Measurements from ENCODE around the gene TMEM196.

Gene TMEM196

DNA sequence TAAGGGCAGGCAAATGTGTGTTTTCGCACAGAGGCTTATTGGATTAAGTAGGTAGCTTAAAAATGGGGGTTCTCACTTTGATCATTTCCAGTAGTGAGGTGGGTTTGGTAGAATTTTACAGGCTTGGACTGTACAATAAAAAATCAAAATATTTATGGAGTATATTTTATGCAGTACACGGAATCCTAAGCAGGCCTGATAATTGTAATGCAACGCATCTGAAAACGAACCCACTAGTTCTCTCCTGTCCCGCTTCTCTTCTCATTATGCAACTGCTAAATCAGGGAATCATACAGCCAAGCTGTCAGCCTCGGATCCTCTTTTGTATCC, 64.2 kb downstream of the TMEM196 start:
- Histone ChIP-seq H3K79me2 (ENCODE audit: low read length) (peaks cover 43% of the 10 kb centered on the region), H4K20me1 (ENCODE audit: insufficient read depth, low read length) (no peaks in the 10 kb centered on the region), H3K27ac (ENCODE audit: low read length) (no peak overlapping the region), H3K9ac (ENCODE audit: low read length) (peak overlapping the region; percentile 51), H3K9me3 (ENCODE audit: insufficient read depth, low read length) (no peaks in the 10 kb centered on the region), H3K27me3 (ENCODE audit: low read depth, low read length) (no peaks in the 10 kb centered on the region), H3K36me3 (replicated peaks; ENCODE audit: low read depth, low read length) (no peaks in the 10 kb centered on the region), H2AFZ (ENCODE audit: low read depth, low read length) (peak overlapping the region; percentile 93), H3K4me2 (ENCODE audit: low read length) (peak overlapping the region; percentile 75), H3K4me1 (ENCODE audit: low read length) (peaks cover 24% of the 10 kb centered on the region), H3K4me3 (ENCODE audit: low read length) (peak overlapping the region; percentile 96)
- no peak for TF ChIP-seq CTCF (IDR thresholded peaks at IDR 0.05; ENCODE audit: low read depth, low read length)
- no peak for TF ChIP-seq EZH2phosphoT487 (IDR thresholded peaks at IDR 0.05; ENCODE audit: low read depth)

- no peaks in the 10 kb centered on the region for H3K36me3 ChIP-seq (replicated peaks; ENCODE audit: low read depth, low read length)
- H3K9me3 ChIP-seq (ENCODE audit: insufficient read depth, low read length), result no peaks in the 10 kb centered on the region
- TF ChIP-seq CTCF (IDR thresholded peaks at IDR 0.05; ENCODE audit: low read depth, low read length) (peak; percentile 69), EZH2phosphoT487 (IDR thresholded peaks at IDR 0.05; ENCODE audit: low read depth) (no peak)
- H3K4me1 ChIP-seq (ENCODE audit: low read length), result peaks cover 24% of the 10 kb centered on the region
- peak within 1 kb of the TSS; percentile 96 for H3K4me3 ChIP-seq (ENCODE audit: low read length)
- H3K4me2 ChIP-seq (ENCODE audit: low read length), result peak within 1 kb of the TSS; percentile 97
- peak within 1 kb of the TSS; percentile 79 for H3K9ac ChIP-seq (ENCODE audit: low read length)
- peaks cover 44% of the 10 kb centered on the region for H3K79me2 ChIP-seq (ENCODE audit: low read length)
- H3K27ac ChIP-seq (ENCODE audit: low read length), result no peak within 1 kb of the TSS
- H3K27me3 ChIP-seq (ENCODE audit: low read depth, low read length), result no peaks in the 10 kb centered on the region
- no peaks in the 10 kb centered on the region for H4K20me1 ChIP-seq (ENCODE audit: insufficient read depth, low read length)
- peak within 1 kb of the TSS; percentile 93 for H2AFZ ChIP-seq (ENCODE audit: low read depth, low read length)
Observed at GRCh38 chr7:19708397-19709248, 64.8 kb downstream of the TMEM196 start, which contains the start of gene POLR1F. POLR1F (minus strand) TSS chr7:19709037; CDS start chr7:19709016, 21 bp downstream.

- H3K4me2 ChIP-seq (ENCODE audit: low read length), result peak overlapping the region; percentile 97
- TF ChIP-seq EZH2phosphoT487 (IDR thresholded peaks at IDR 0.05; ENCODE audit: low read depth), result no peak
- TF ChIP-seq CTCF (IDR thresholded peaks at IDR 0.05; ENCODE audit: low read depth, low read length), result no peak
- peak overlapping the region; percentile 96 for H3K4me3 ChIP-seq (ENCODE audit: low read length)
- no peak overlapping the region for H2AFZ ChIP-seq (ENCODE audit: low read depth, low read length)
- H4K20me1 ChIP-seq (ENCODE audit: insufficient read depth, low read length), result no peaks in the 10 kb centered on the region
- H3K4me1 ChIP-seq (ENCODE audit: low read length), result peaks cover 22% of the 10 kb centered on the region
- H3K27me3 ChIP-seq (ENCODE audit: low read depth, low read length), result no peaks in the 10 kb centered on the region
- peaks cover 47% of the 10 kb centered on the region for H3K79me2 ChIP-seq (ENCODE audit: low read length)
- H3K36me3 ChIP-seq (replicated peaks; ENCODE audit: low read depth, low read length), result peaks cover 8% of the 10 kb centered on the region
- no peaks in the 10 kb centered on the region for H3K9me3 ChIP-seq (ENCODE audit: insufficient read depth, low read length)
- no peak overlapping the region for H3K27ac ChIP-seq (ENCODE audit: low read length)
- H3K9ac ChIP-seq (ENCODE audit: low read length), result no peak overlapping the region
Observed at GRCh38 chr7:19707240-19707639, 66.2 kb downstream of the TMEM196 start.

DNA sequence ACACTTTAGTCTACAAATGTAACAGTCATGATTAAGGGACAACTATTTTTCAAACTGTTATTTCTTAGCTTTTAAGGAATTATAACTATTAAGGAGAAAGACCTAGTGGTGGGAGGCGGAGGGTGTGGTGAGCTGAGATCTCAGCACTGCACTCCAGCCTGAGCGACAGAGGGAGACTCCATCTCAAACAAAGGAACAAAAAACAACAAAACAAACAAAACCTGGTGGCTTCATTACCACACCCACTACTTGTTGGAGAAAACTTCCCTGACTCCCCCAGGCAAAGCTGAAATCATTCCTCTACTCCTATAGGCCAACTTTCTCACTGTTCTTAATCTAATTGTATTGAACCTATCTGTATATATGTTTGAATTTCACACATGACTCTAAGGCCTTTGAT, 67.8 kb downstream of the TMEM196 start:
- no peak overlapping the region for H3K4me2 ChIP-seq (ENCODE audit: low read length)
- no peak overlapping the region for H3K27ac ChIP-seq (ENCODE audit: low read length)
- no peaks in the 10 kb centered on the region for H3K9me3 ChIP-seq (ENCODE audit: insufficient read depth, low read length)
- no peak overlapping the region for H2AFZ ChIP-seq (ENCODE audit: low read depth, low read length)
- no peak overlapping the region for H3K9ac ChIP-seq (ENCODE audit: low read length)
- H3K27me3 ChIP-seq (ENCODE audit: low read depth, low read length), result no peaks in the 10 kb centered on the region
- no peak for TF ChIP-seq EZH2phosphoT487 (IDR thresholded peaks at IDR 0.05; ENCODE audit: low read depth)
- TF ChIP-seq CTCF (IDR thresholded peaks at IDR 0.05; ENCODE audit: low read depth, low read length), result no peak
- H3K79me2 ChIP-seq (ENCODE audit: low read length), result peaks cover 47% of the 10 kb centered on the region
- H3K4me3 ChIP-seq (ENCODE audit: low read length), result no peak overlapping the region
- H3K36me3 ChIP-seq (replicated peaks; ENCODE audit: low read depth, low read length), result peaks cover 8% of the 10 kb centered on the region
- no peaks in the 10 kb centered on the region for H4K20me1 ChIP-seq (ENCODE audit: insufficient read depth, low read length)
- peaks cover 22% of the 10 kb centered on the region for H3K4me1 ChIP-seq (ENCODE audit: low read length)

Data from OCI-LY3 (cell line).